Neural progenitor cell (in vitro differentiated cells): Measurements from ENCODE around the gene RAB13. TPM values are rescaled to one million over a fixed set of nuclear protein-coding genes. Genes with fewer than 3 reads are reported as not detected.

ENCODE experiments used
- DNase-seq: peaks from one replicate; pipeline ENCODE4 v3.0.0-alpha.2; 2016; ENCODE audit warnings: low spot score
- H2AFZ ChIP-seq: fragments of 200-600 bp; sonication (generic); replicated peaks from 2 replicates; pipeline ENCODE4 v1.6.1; 2016; ENCODE audit warnings: antibody characterized with exemption
- H3F3A ChIP-seq: fragments of 200-600 bp; sonication (generic); 2 replicates; pipeline ENCODE4 v1.6.1; 2016; ENCODE audit warnings: antibody characterized with exemption, low read depth
- H3K27ac ChIP-seq: fragments of 200-600 bp; sonication (generic); 2 replicates; pipeline ENCODE4 v1.5.1; 2016; ENCODE audit warnings: mild to moderate bottlenecking
- H3K27me3 ChIP-seq: fragments of 200-600 bp; sonication (generic); 2 replicates; pipeline ENCODE4 v1.6.1; 2016; ENCODE audit warnings: mild to moderate bottlenecking, moderate library complexity
- H3K36me3 ChIP-seq: fragments of 200-600 bp; sonication (generic); 2 replicates; pipeline ENCODE4 v1.5.1; 2016
- H3K4me1 ChIP-seq: fragments of 200-600 bp; sonication (generic); 2 replicates; pipeline ENCODE4 v1.6.1; 2016; ENCODE audit warnings: mixed run types
- H3K4me2 ChIP-seq: fragments of 200-600 bp; sonication (generic); 2 replicates; pipeline ENCODE4 v1.6.1; 2016
- H3K4me3 ChIP-seq: fragments of 200-600 bp; sonication (generic); 2 replicates; pipeline ENCODE4 v1.5.1; 2016
- H3K79me2 ChIP-seq: fragments of 200-600 bp; sonication (generic); 2 replicates; pipeline ENCODE4 v1.6.1; 2016; ENCODE audit warnings: low read depth
- H3K9ac ChIP-seq: fragments of 200-600 bp; sonication (generic); 2 replicates; pipeline ENCODE4 v1.6.1; 2016
- H3K9me3 ChIP-seq: fragments of 200-600 bp; sonication (generic); 2 replicates; pipeline ENCODE4 v1.5.1; 2016; ENCODE audit warnings: low read depth
- H4K20me1 ChIP-seq: fragments of 200-600 bp; sonication (generic); 2 replicates; pipeline ENCODE4 v1.6.1; 2016; ENCODE audit warnings: low read depth
- H3K27ac Mint-ChIP-seq: 3 replicates; pipeline ENCODE4 v1.8.0; 2021; ENCODE audit warnings: mixed read lengths
- H3K27me3 Mint-ChIP-seq: 2 replicates; pipeline ENCODE4 v1.8.0; 2022; ENCODE audit warnings: low read depth, mild to moderate bottlenecking, inconsistent platforms, moderate library complexity, mixed read lengths; ENCODE audit not compliant: insufficient read depth
- H3K36me3 Mint-ChIP-seq: 3 replicates; pipeline ENCODE4 v1.8.0; 2021; ENCODE audit warnings: mixed read lengths
- H3K4me1 Mint-ChIP-seq: 3 replicates; pipeline ENCODE4 v1.8.0; 2021; ENCODE audit warnings: mixed read lengths
- H3K4me3 Mint-ChIP-seq: 3 replicates; pipeline ENCODE4 v1.8.0; 2021; ENCODE audit warnings: mild to moderate bottlenecking, moderate library complexity, mixed read lengths
- H3K9me3 Mint-ChIP-seq: 3 replicates; pipeline ENCODE4 v1.8.0; 2020; ENCODE audit warnings: mixed read lengths
- CTCF ChIP-seq: fragments of 200-600 bp; sonication (generic); IDR thresholded peaks from 2 replicates; pipeline ENCODE4 v1.5.1; 2017; ENCODE audit warnings: antibody characterized with exemption, mild to moderate bottlenecking
- EZH2 ChIP-seq: fragments of 200-600 bp; sonication (generic); IDR thresholded peaks from 2 replicates; pipeline ENCODE4 v1.6.1; 2017; ENCODE audit warnings: antibody characterized with exemption, mild to moderate bottlenecking, moderate library complexity
- EZH2phosphoT487 ChIP-seq: fragments of 200-600 bp; sonication (generic); IDR thresholded peaks from 2 replicates; pipeline ENCODE4 v1.6.1; 2017; ENCODE audit warnings: antibody characterized with exemption
- total RNA-seq: library from RNA; depleted of rRNA; stranded (reverse); fragments of >200 nt; gene quantifications from 2 replicates; pipeline ENCODE4 v1.2.3, GENCODE V29; 2015; ENCODE audit warnings: low replicate concordance

Gene RAB13
- total RNA-seq, 1 donor from 2014 or later: 14.3 TPM

GRCh38 chr1:153973525-153973924, 12.6 kb downstream of the RAB13 start:
- Histone ChIP-seq H3K9ac (no peak overlapping the region), H3K9me3 (no peaks in the 10 kb centered on the region), H4K20me1 (no peaks in the 10 kb centered on the region), H3K79me2 (peaks cover 32% of the 10 kb centered on the region), H3K4me2 (no peak overlapping the region), H3K27ac (no peak overlapping the region), H3K4me1 (peaks cover 12% of the 10 kb centered on the region), H3K27me3 (no peaks in the 10 kb centered on the region), H3K36me3 (peaks cover 3% of the 10 kb centered on the region), H3K4me3 (no peak overlapping the region), H3F3A (peaks cover 28% of the 10 kb centered on the region), H2AFZ (no peak overlapping the region)
- H3K4me3 Mint-ChIP-seq: no peak overlapping the region
- TF ChIP-seq CTCF (no peak), EZH2 (no peak)
- no peaks in the 10 kb centered on the region for H3K9me3 Mint-ChIP-seq
- peaks cover 23% of the 10 kb centered on the region for H3K36me3 Mint-ChIP-seq
- peaks cover 9% of the 10 kb centered on the region for H3K27me3 Mint-ChIP-seq
- peaks cover 31% of the 10 kb centered on the region for H3K4me1 Mint-ChIP-seq
- no peak for DNase-seq
- H3K27ac Mint-ChIP-seq: no peak overlapping the region

DNA sequence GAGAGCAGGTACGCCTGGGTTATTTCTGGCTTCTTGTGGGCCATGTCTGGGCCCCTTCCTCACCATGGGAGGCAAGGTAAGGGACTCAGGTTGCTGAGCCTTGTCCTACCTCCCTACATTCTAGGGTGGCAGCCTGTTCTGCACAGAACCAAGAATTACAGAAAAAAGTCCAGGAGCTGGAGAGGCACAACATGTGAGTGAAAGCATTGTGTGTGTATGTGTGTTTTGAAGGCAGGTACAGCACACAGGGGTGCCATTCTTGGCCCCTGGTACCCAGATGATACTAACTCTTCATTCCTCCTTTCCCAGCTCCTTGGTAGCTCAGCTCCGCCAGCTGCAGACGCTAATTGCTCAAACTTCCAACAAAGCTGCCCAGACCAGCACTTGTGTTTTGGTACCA, 13.1 kb downstream of the RAB13 start:
- no peaks in the 10 kb centered on the region for H3K9me3 Mint-ChIP-seq
- peaks cover 23% of the 10 kb centered on the region for H3K36me3 Mint-ChIP-seq
- no peak overlapping the region for H3K4me2 ChIP-seq
- H3K36me3 ChIP-seq: peaks cover 3% of the 10 kb centered on the region
- peaks cover 15% of the 10 kb centered on the region for H3K4me1 ChIP-seq
- H2AFZ ChIP-seq: no peak overlapping the region
- DNase-seq: no peak
- no peak for TF ChIP-seq EZH2
- TF ChIP-seq EZH2phosphoT487: no peak
- TF ChIP-seq CTCF: no peak
- H3K9ac ChIP-seq: no peak overlapping the region
- H3K27ac Mint-ChIP-seq: no peak overlapping the region
- peaks cover 32% of the 10 kb centered on the region for H3K4me1 Mint-ChIP-seq
- peaks cover 9% of the 10 kb centered on the region for H3K27me3 Mint-ChIP-seq
- H3K4me3 Mint-ChIP-seq: no peak overlapping the region
- H3K9me3 ChIP-seq: no peaks in the 10 kb centered on the region
- H4K20me1 ChIP-seq: no peaks in the 10 kb centered on the region
- peaks cover 35% of the 10 kb centered on the region for H3K79me2 ChIP-seq
- no peak overlapping the region for H3K27ac ChIP-seq
- peaks cover 24% of the 10 kb centered on the region for H3F3A ChIP-seq
- no peak overlapping the region for H3K4me3 ChIP-seq
- H3K27me3 ChIP-seq: no peaks in the 10 kb centered on the region

- H3K36me3 Mint-ChIP-seq: peaks cover 24% of the 10 kb centered on the region
- Histone ChIP-seq H3F3A (peaks cover 43% of the 10 kb centered on the region), H3K36me3 (no peaks in the 10 kb centered on the region), H3K27me3 (no peaks in the 10 kb centered on the region), H2AFZ (no peak overlapping the region), H3K4me1 (peaks cover 16% of the 10 kb centered on the region), H3K9me3 (no peaks in the 10 kb centered on the region), H3K79me2 (peaks cover 31% of the 10 kb centered on the region), H3K4me3 (no peak overlapping the region), H3K9ac (no peak overlapping the region), H4K20me1 (no peaks in the 10 kb centered on the region), H3K27ac (no peak overlapping the region), H3K4me2 (no peak overlapping the region)
- H3K4me1 Mint-ChIP-seq: peaks cover 36% of the 10 kb centered on the region
- no peak for DNase-seq
- H3K27ac Mint-ChIP-seq: no peak overlapping the region
- TF ChIP-seq EZH2phosphoT487: no peak
- no peak for TF ChIP-seq EZH2
- TF ChIP-seq CTCF: no peak
- no peaks in the 10 kb centered on the region for H3K9me3 Mint-ChIP-seq
- peak overlapping the region; percentile 58 for H3K4me3 Mint-ChIP-seq
- H3K27me3 Mint-ChIP-seq: peaks cover 5% of the 10 kb centered on the region
Observed at GRCh38 chr1:153970346-153970745, 15.8 kb downstream of the RAB13 start.
